Breast epithelium (tissue), 4 donors: Measurements from ENCODE around the gene PLA2G4A. TPM values are rescaled to one million over a fixed set of nuclear protein-coding genes. Genes with fewer than 3 reads are reported as not detected.
A peak's percentile ranks its signal among the peaks of the same experiment; 100 is the strongest.

Experiments used
- DNase-seq, 2 donors: peaks; one replicate each; pipeline ENCODE4 v3.0.0-alpha.2; 2019; ENCODE audit warnings: low spot score in 2 of 2
- H3K27ac ChIP-seq, 2 donors: fragments of 200-600 bp; sonication (generic) in 1 of 2; one replicate each; pipeline ENCODE4 v1.5.1; 2016 to 2019; ENCODE audit warnings: mild to moderate bottlenecking in 1 of 2
- H3K27me3 ChIP-seq, 2 donors: fragments of 200-600 bp; sonication (generic) in 1 of 2; one replicate each; pipeline versions ENCODE4 v1.5.1 to v1.6.0; 2017 to 2019; ENCODE audit warnings: control low read depth in 1 of 2, mild to moderate bottlenecking in 1 of 2
- H3K36me3 ChIP-seq: fragments of 200-600 bp; one replicate; pipeline ENCODE4 v1.5.1; 2019
- H3K4me1 ChIP-seq, 2 donors: fragments of 200-600 bp; sonication (generic); one replicate each; pipeline ENCODE4 v1.5.1; 2016 to 2019; ENCODE audit warnings: control low read depth in 1 of 2
- H3K4me3 ChIP-seq, 3 donors: fragments of 200-600 bp; sonication (generic); 1 replicate in 2 of 3; 2 replicates in 1 of 3; pipeline ENCODE4 v1.5.1; 2016 to 2019; ENCODE audit warnings: mild to moderate bottlenecking in 3 of 3, moderate library complexity in 2 of 3
- H3K9me3 ChIP-seq, 2 donors: fragments of 200-600 bp; sonication (generic) in 1 of 2; one replicate each; pipeline ENCODE4 v1.5.1; 2016 to 2019; ENCODE audit warnings: control low read depth in 1 of 2
- POLR2A ChIP-seq: fragments of 450-650 bp; IDR thresholded peaks from one replicate; pipeline ENCODE4 v1.6.1; 2016; ENCODE audit warnings: antibody characterized with exemption, mild to moderate bottlenecking, moderate library complexity
- POLR2AphosphoS5 ChIP-seq, 3 donors: sonication (generic); formaldehyde crosslinking; IDR thresholded peaks; one replicate each; pipeline ENCODE4 v1.6.1; 2017; ENCODE audit warnings: antibody characterized with exemption in 3 of 3
- intact Hi-C: fragments of 100-400 bp; cut with DNase I; formaldehyde crosslinking; loops from one replicate; pipeline ENCODE4 v1.15.1; 2023; ENCODE audit warnings: low total_unique reads
- total RNA-seq, 3 donors: library from RNA; depleted of rRNA; stranded (reverse); fragments of >200 nt; gene quantifications; one replicate each; pipeline ENCODE4 v1.1.0, GENCODE V29; 2016
- TF ChIP-seq, protein P1 (sequence below), 3 donors: fragments of 450-650 bp; IDR thresholded peaks; one replicate each; pipeline ENCODE4 v1.5.1; 2016 to 2017; ENCODE audit warnings: antibody characterized with exemption in 3 of 3, mild to moderate bottlenecking in 3 of 3, moderate library complexity in 3 of 3

PLA2G4A gene
- total RNA-seq, 3 donors from 2014 or later = 5.6 to 13.3 (median 7.4) TPM

DNA sequence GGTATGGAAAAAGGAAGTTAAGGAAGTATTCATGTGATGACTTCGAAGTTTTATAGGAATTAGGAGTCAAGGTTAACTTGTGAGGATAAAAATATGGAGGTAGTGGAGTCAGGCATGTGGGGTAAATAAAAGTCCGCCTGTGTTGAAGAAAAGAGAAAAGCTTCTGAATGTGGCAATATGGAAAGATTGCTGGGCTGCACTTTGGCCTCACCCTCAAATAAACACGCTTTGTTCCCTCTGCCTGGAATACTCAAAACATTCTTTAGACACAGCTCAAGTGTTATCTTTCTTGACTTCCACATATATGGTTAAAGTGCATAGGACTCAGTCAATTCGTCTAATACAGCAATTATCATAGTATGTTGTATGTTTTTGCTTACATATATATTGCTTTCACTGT is 137.7 kb downstream of the PLA2G4A start:
- no peaks in the 10 kb centered on the region for H3K4me1 ChIP-seq
- DNase-seq = no peak
- no peaks in the 10 kb centered on the region for H3K27me3 ChIP-seq
- H3K36me3 ChIP-seq = no peaks in the 10 kb centered on the region
- H3K27ac ChIP-seq = no peak overlapping the region
- no peak for TF ChIP-seq POLR2A
- no peak for TF ChIP-seq POLR2AphosphoS5 (IDR thresholded peaks at IDR 0.05)
- TF ChIP-seq, protein P1, sequence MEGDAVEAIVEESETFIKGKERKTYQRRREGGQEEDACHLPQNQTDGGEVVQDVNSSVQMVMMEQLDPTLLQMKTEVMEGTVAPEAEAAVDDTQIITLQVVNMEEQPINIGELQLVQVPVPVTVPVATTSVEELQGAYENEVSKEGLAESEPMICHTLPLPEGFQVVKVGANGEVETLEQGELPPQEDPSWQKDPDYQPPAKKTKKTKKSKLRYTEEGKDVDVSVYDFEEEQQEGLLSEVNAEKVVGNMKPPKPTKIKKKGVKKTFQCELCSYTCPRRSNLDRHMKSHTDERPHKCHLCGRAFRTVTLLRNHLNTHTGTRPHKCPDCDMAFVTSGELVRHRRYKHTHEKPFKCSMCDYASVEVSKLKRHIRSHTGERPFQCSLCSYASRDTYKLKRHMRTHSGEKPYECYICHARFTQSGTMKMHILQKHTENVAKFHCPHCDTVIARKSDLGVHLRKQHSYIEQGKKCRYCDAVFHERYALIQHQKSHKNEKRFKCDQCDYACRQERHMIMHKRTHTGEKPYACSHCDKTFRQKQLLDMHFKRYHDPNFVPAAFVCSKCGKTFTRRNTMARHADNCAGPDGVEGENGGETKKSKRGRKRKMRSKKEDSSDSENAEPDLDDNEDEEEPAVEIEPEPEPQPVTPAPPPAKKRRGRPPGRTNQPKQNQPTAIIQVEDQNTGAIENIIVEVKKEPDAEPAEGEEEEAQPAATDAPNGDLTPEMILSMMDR (IDR thresholded peaks at IDR 0.05) = no peak
- no peak overlapping the region for H3K4me3 ChIP-seq
- intact Hi-C loops = no loop called here
- no peaks in the 10 kb centered on the region for H3K9me3 ChIP-seq

DNA sequence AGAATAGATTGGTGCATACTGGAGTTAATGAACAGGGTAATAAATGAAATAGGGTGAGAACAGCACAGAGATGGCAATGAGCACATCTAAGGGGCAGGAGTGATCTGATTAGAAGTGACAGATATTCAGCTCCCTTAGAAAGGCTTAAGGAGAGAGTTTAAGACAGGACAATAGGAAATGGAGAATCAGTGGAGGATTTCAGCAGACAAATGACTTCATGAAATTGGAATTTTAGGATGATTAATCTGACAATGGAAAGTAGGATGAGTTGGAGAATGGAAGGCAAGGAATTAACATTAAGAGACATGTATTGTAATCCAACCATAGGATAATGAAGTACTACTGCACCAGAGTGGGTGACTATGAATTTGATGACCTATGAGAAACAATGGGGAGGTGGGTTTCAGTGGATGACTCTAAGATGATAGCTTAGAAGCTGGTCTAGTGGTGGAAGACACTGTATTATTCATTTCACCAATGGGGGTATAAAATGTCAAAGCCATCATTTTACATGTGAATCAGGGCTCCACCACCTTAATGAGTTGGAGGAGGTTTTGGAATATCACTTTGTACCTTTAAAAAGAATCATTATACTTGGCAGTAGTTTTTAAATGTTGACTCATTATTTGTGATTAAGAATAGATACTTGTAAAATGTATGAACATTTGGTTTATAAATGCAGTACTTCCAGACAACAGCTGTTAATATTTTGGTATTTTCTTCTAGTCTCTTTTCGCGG is 139.1 kb downstream of the PLA2G4A start:
- Histone ChIP-seq H3K9me3 (no peaks in the 10 kb centered on the region), H3K27me3 (no peaks in the 10 kb centered on the region), H3K4me1 (no peaks in the 10 kb centered on the region), H3K27ac (no peak overlapping the region), H3K4me3 (no peak overlapping the region), H3K36me3 (no peaks in the 10 kb centered on the region)
- DNase-seq = no peak
- no peak for TF ChIP-seq POLR2A
- intact Hi-C loops = no loop called here

DNA sequence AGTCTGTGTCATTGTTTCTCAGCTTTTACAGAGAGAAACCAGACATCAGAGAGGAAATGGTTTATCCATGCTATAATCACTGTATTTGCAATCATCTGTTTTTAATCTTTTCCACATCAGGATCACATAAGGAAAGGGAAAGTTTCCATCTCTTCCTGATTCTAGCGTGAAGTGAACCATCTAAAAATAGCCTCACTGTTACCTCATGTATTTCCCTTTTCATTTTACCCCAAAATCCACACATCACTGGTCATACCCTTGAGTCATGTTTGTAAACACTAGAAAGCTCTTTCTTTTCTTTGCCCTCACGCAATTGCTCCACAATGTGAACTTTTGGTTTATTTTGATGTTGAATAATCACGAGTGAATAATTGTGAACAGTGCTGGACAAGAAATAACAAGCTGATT is 146.0 kb downstream of the PLA2G4A start:
- TF ChIP-seq POLR2AphosphoS5 (IDR thresholded peaks at IDR 0.05) (no peak), POLR2A (no peak)
- TF ChIP-seq, protein P1 (IDR thresholded peaks at IDR 0.05) = no peak
- intact Hi-C loops = no loop called here
- H3K27ac ChIP-seq = peak overlapping the region in 1 of 2 donors; percentile 51

DNA sequence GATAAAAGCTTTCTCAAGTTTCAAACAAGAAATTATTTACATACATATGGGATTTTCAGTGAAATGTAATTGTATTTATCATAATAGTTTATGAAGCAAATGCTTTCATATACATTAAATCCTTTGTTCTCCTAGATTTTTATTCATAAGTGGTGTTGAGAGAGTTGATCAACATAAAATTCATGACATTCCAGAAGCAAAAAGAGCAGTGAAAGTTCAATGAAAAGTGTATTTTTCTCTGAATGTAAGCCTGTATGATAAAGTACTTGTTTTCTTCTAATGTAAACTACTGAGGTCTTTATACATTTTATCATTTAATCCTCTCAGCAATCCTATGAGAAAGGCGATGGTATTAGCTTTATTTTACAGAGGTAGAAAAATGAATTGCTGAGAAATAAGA is 146.5 kb downstream of the PLA2G4A start:
- no peak overlapping the region for H3K4me3 ChIP-seq
- DNase-seq = no peak
- intact Hi-C loops = no loop called here
- no peak for TF ChIP-seq POLR2AphosphoS5 (IDR thresholded peaks at IDR 0.05)
- TF ChIP-seq, protein P1 (IDR thresholded peaks at IDR 0.05) = no peak
- no peak for TF ChIP-seq POLR2A
- H3K4me1 ChIP-seq = no peaks in the 10 kb centered on the region
- H3K36me3 ChIP-seq = no peaks in the 10 kb centered on the region
- H3K9me3 ChIP-seq = no peaks in the 10 kb centered on the region
- H3K27ac ChIP-seq = peak overlapping the region in 1 of 2 donors; percentile 16
- no peaks in the 10 kb centered on the region for H3K27me3 ChIP-seq

More for the DNA sequence above, 146.0 kb downstream of the PLA2G4A start:
- Histone ChIP-seq H3K4me1 (no peaks in the 10 kb centered on the region), H3K27me3 (no peaks in the 10 kb centered on the region), H3K4me3 (no peak overlapping the region), H3K9me3 (no peaks in the 10 kb centered on the region), H3K36me3 (no peaks in the 10 kb centered on the region)
- DNase-seq = no peak

DNA sequence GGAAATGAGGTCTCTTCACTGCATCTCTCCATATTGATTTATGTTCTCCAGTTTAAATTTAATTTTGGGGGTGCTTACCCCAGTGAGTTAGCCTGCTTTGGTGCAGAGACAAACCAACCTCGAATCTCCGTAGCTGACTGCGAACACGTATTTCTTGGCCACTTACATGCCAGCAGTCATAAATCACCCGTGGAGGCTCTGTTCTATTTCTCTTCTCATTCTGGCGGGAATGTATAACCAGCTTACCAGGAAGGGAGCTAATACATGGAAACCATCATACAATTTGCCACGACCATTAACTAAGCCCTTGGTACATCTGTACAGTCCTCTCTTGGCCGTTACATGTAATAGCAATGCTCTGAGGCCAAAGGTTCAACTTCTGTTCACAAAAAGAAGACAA is 148.0 kb downstream of the PLA2G4A start:
- Histone ChIP-seq H3K4me3 (no peak overlapping the region), H3K9me3 (no peaks in the 10 kb centered on the region), H3K27me3 (no peaks in the 10 kb centered on the region), H3K27ac (no peak overlapping the region), H3K36me3 (no peaks in the 10 kb centered on the region), H3K4me1 (no peaks in the 10 kb centered on the region)
- DNase-seq = no peak
- intact Hi-C loops = no loop called here
- TF ChIP-seq POLR2AphosphoS5 (IDR thresholded peaks at IDR 0.05) = no peak
- no peak for TF ChIP-seq POLR2A
- TF ChIP-seq, protein P1 (IDR thresholded peaks at IDR 0.05) = no peak
